ENCODE measurements around the gene REPS1. TPM values are rescaled to one million over a fixed set of nuclear protein-coding genes. Genes with fewer than 3 reads are reported as not detected.

The REPS1 gene
- total RNA-seq, 4 donors from 2014 or later = 33.5 to 74.4 (median 48.6) TPM

- no peak overlapping the region for H3K27ac ChIP-seq
- 80 to 91% methylated on average over 2 to 5 of the region's 5 CpGs for WGBS, 2 donors (ENCODE audit: low coverage in 1 of 2)
- H3K4me3 ChIP-seq = no peak overlapping the region
- in situ Hi-C loops (cut with MboI; ENCODE audit: low pct_ligation_motif_present in 1 of 4, low pct_unique_long_range_greater_than_20kb in 1 of 4, low sequenced_read_pairs in 3 of 4) = no loop called here
- peaks cover 7 to 34% (median 15%) of the 10 kb centered on the region in 4 donors for H3K4me1 ChIP-seq
- no peaks in the 10 kb centered on the region for H3K36me3 ChIP-seq
- TF ChIP-seq EP300 (IDR thresholded peaks at IDR 0.05; ENCODE audit: low read depth) = no peak
- H3K9me3 ChIP-seq = no peaks in the 10 kb centered on the region
- no peak for DNase-seq
- intact Hi-C loops (cut with DNase I; ENCODE audit: low total_unique reads) = no loop called here
- H3K27me3 ChIP-seq = no peaks in the 10 kb centered on the region
Measured at GRCh38 chr6:138991206-138991605, 3.2 kb upstream of the REPS1 start.

- intact Hi-C loops (cut with DNase I; ENCODE audit: low total_unique reads) (loop anchor here (5.0 kb wide), 1 partner anchor 172 kb away; no protein-coding TSS in a partner anchor), in situ Hi-C loops (cut with MboI; ENCODE audit: low pct_ligation_motif_present in 1 of 4, low pct_unique_long_range_greater_than_20kb in 1 of 4, low sequenced_read_pairs in 3 of 4) (loop anchor here in 2 of 4 donors (5.0 to 10.0 kb wide), 2 partner anchors 172 to 175 kb away; no protein-coding TSS in a partner anchor)
- no peaks in the 10 kb centered on the region for H3K36me3 ChIP-seq
- H3K4me3 ChIP-seq = no peak overlapping the region
- no peaks in the 10 kb centered on the region for H3K9me3 ChIP-seq
- peak overlapping the region in 2 of 4 donors; percentile 89 to 97 for H3K27ac ChIP-seq
- TF ChIP-seq CTCF (IDR thresholded peaks at IDR 0.05) (no peak), POLR2A (IDR thresholded peaks at IDR 0.05) (no peak), POLR2AphosphoS5 (IDR thresholded peaks at IDR 0.05) (no peak), EP300 (IDR thresholded peaks at IDR 0.05; ENCODE audit: low read depth) (no peak)
- no peaks in the 10 kb centered on the region for H3K27me3 ChIP-seq
- peaks cover 7 to 46% (median 27%) of the 10 kb centered on the region in 4 donors for H3K4me1 ChIP-seq
- WGBS, 2 donors (ENCODE audit: low coverage in 1 of 2) = 74 to 80% methylated on average over 5 of the region's 5 CpGs
- no peak for DNase-seq
Measured at GRCh38 chr6:138989098-138989983, 1.3 kb upstream of the REPS1 start.

GRCh38 chr6:138988469-138988834 lies 399 bp upstream of the REPS1 start:
- no peaks in the 10 kb centered on the region for H3K27me3 ChIP-seq
- DNase-seq = no peak
- in situ Hi-C loops (cut with MboI; ENCODE audit: low pct_ligation_motif_present in 1 of 4, low pct_unique_long_range_greater_than_20kb in 1 of 4, low sequenced_read_pairs in 3 of 4) (loop anchor here in 2 of 4 donors (5.0 to 10.0 kb wide), 2 partner anchors 171 to 174 kb away; no protein-coding TSS in a partner anchor), intact Hi-C loops (cut with DNase I; ENCODE audit: low total_unique reads) (loop anchor here (5.0 kb wide), 1 partner anchor 171 kb away; no protein-coding TSS in a partner anchor)
- 6 to 10% methylated on average over 2 to 11 of the region's 11 CpGs for WGBS, 2 donors (ENCODE audit: low coverage in 1 of 2)
- H3K4me1 ChIP-seq = peaks cover 7 to 41% (median 23%) of the 10 kb centered on the region in 4 donors
- peak overlapping the region; percentile 79 to 94 (median 86) for H3K4me3 ChIP-seq
- no peaks in the 10 kb centered on the region for H3K9me3 ChIP-seq
- peak overlapping the region; percentile 89 to 97 (median 90) for H3K27ac ChIP-seq
- no peaks in the 10 kb centered on the region for H3K36me3 ChIP-seq
- TF ChIP-seq CTCF (IDR thresholded peaks at IDR 0.05) (peak in 3 of 5 experiments; percentile 24 to 29 (median 25)), POLR2AphosphoS5 (IDR thresholded peaks at IDR 0.05) (no peak)

GRCh38 chr6:138987080-138987642 lies 892 bp downstream of the REPS1 start:
- no peaks in the 10 kb centered on the region for H3K36me3 ChIP-seq
- no peak for TF ChIP-seq CTCF (IDR thresholded peaks at IDR 0.05)
- no peak for TF ChIP-seq POLR2A (IDR thresholded peaks at IDR 0.05)
- no peak for TF ChIP-seq POLR2AphosphoS5 (IDR thresholded peaks at IDR 0.05)
- TF ChIP-seq EP300 (IDR thresholded peaks at IDR 0.05; ENCODE audit: low read depth) = no peak
- H3K27ac ChIP-seq = peak overlapping the region; percentile 89 to 97 (median 90)
- no peak for DNase-seq
- intact Hi-C loops (cut with DNase I; ENCODE audit: low total_unique reads) (loop anchor here (5.0 kb wide), 1 partner anchor 170 kb away; no protein-coding TSS in a partner anchor), in situ Hi-C loops (cut with MboI; ENCODE audit: low pct_ligation_motif_present in 1 of 4, low pct_unique_long_range_greater_than_20kb in 1 of 4, low sequenced_read_pairs in 3 of 4) (loop anchor here in 2 of 4 donors (5.0 to 10.0 kb wide), 2 partner anchors 170 to 172 kb away; no protein-coding TSS in a partner anchor)
- peak overlapping the region; percentile 79 to 94 (median 86) for H3K4me3 ChIP-seq
- 0 to 1% methylated on average over 3 to 29 of the region's 35 CpGs for WGBS, 2 donors (ENCODE audit: low coverage in 1 of 2)
- H3K27me3 ChIP-seq = no peaks in the 10 kb centered on the region
- H3K9me3 ChIP-seq = no peaks in the 10 kb centered on the region
- peaks cover 7 to 53% (median 31%) of the 10 kb centered on the region in 4 donors for H3K4me1 ChIP-seq

Data from transverse colon (tissue), 4 donors.